H9 (cell line): ENCODE measurements around the gene BRMS1. TPM values are rescaled to one million over a fixed set of nuclear protein-coding genes. Genes with fewer than 3 reads are reported as not detected.
A peak's percentile ranks its signal among the peaks of the same experiment; 100 is the strongest.

ENCODE experiments used
- DNase-seq: peaks from one replicate; pipeline ENCODE4 v3.0.0-alpha.2; 2017
- H2AFZ ChIP-seq: one replicate; pipeline ENCODE4 v1.6.1; 2013; ENCODE audit warnings: mild to moderate bottlenecking, low read length, control low read depth, moderate library complexity
- H2AK5ac ChIP-seq: 2 replicates; pipeline ENCODE4 v1.6.1; 2013; ENCODE audit warnings: low read length, control low read depth, mixed read lengths; ENCODE audit not compliant: insufficient read length
- H2BK120ac ChIP-seq: one replicate; pipeline ENCODE4 v1.6.1; 2013; ENCODE audit warnings: low read depth, mild to moderate bottlenecking, low read length, control low read depth, inconsistent platforms; ENCODE audit not compliant: poor library complexity, severe bottlenecking
- H2BK12ac ChIP-seq: 2 replicates; pipeline ENCODE4 v1.6.1; 2013; ENCODE audit warnings: low read length, control low read depth, mixed read lengths, low read depth; ENCODE audit not compliant: insufficient read length
- H2BK15ac ChIP-seq: 2 replicates; pipeline ENCODE4 v1.6.1; 2013; ENCODE audit warnings: low read depth, low read length, control low read depth
- H2BK20ac ChIP-seq: one replicate; pipeline ENCODE4 v1.6.1; 2013; ENCODE audit warnings: low read depth, mild to moderate bottlenecking, low read length, control low read depth, inconsistent platforms; ENCODE audit not compliant: poor library complexity, severe bottlenecking
- H2BK5ac ChIP-seq: 2 replicates; pipeline ENCODE4 v1.6.1; 2013; ENCODE audit warnings: low read length, control low read depth, mixed read lengths; ENCODE audit not compliant: insufficient read length
- H3K14ac ChIP-seq: 2 replicates; pipeline ENCODE4 v1.6.1; 2013; ENCODE audit warnings: low read length, control low read depth; ENCODE audit not compliant: insufficient read depth
- H3K18ac ChIP-seq: 2 replicates; pipeline ENCODE4 v1.6.1; 2013; ENCODE audit warnings: low read depth, mild to moderate bottlenecking, mixed read lengths, low read length, control low read depth; ENCODE audit not compliant: insufficient read length
- H3K23ac ChIP-seq: 2 replicates; pipeline ENCODE4 v1.6.1; 2013; ENCODE audit warnings: low read length, control low read depth, mixed read lengths, low read depth; ENCODE audit not compliant: insufficient read length
- H3K23me2 ChIP-seq: 2 replicates; pipeline ENCODE4 v1.6.1; 2013; ENCODE audit warnings: low read depth, mild to moderate bottlenecking, mixed read lengths, low read length, control low read depth; ENCODE audit not compliant: insufficient read length, poor library complexity, severe bottlenecking
- H3K27ac ChIP-seq: 2 replicates; pipeline ENCODE4 v1.5.1; 2013; ENCODE audit warnings: low read length, control low read depth, mixed read lengths, low read depth; ENCODE audit not compliant: insufficient read length
- H3K27me3 ChIP-seq: 2 replicates; pipeline ENCODE4 v1.6.1; 2013; ENCODE audit warnings: low read length, control low read depth, inconsistent platforms; ENCODE audit not compliant: insufficient read depth
- H3K4ac ChIP-seq: 2 replicates; pipeline ENCODE4 v1.6.1; 2013; ENCODE audit warnings: low read depth, mild to moderate bottlenecking, control low read depth, inconsistent platforms, low read length, moderate library complexity
- H3K4me1 ChIP-seq: 2 replicates; pipeline ENCODE4 v1.6.1; 2013; ENCODE audit warnings: low read length, control low read depth, inconsistent platforms; ENCODE audit not compliant: insufficient read depth
- H3K4me2 ChIP-seq: 2 replicates; pipeline ENCODE4 v1.6.1; 2013; ENCODE audit warnings: low read length, control low read depth, mixed read lengths; ENCODE audit not compliant: insufficient read length, insufficient read depth
- H3K56ac ChIP-seq: 2 replicates; pipeline ENCODE4 v1.6.1; 2013; ENCODE audit warnings: low read depth, mild to moderate bottlenecking, mixed read lengths, low read length, control low read depth; ENCODE audit not compliant: insufficient read length
- H3K79me1 ChIP-seq: 2 replicates; pipeline ENCODE4 v1.6.1; 2013; ENCODE audit warnings: low read depth, mild to moderate bottlenecking, moderate library complexity, low read length, control low read depth, inconsistent platforms; ENCODE audit not compliant: insufficient read depth, poor library complexity, severe bottlenecking
- H3K79me2 ChIP-seq: 2 replicates; pipeline ENCODE4 v1.6.1; 2013; ENCODE audit warnings: low read length, control low read depth, inconsistent platforms; ENCODE audit not compliant: insufficient read depth
- H3K9ac ChIP-seq: 2 replicates; pipeline ENCODE4 v1.6.1; 2013; ENCODE audit warnings: low read length, control low read depth, mixed read lengths; ENCODE audit not compliant: insufficient read length; ENCODE audit errors: extremely low read depth
- H3K9me3 ChIP-seq: one replicate; pipeline ENCODE4 v1.6.1; 2013; ENCODE audit warnings: low read depth, low read length, inconsistent platforms; ENCODE audit not compliant: control insufficient read depth
- H3T11ph ChIP-seq: one replicate; pipeline ENCODE4 v1.6.1; 2013; ENCODE audit warnings: mild to moderate bottlenecking, low read length, control low read depth, inconsistent platforms
- H4K20me1 ChIP-seq: one replicate; pipeline ENCODE4 v1.6.1; 2013; ENCODE audit not compliant: control insufficient read depth, insufficient read length, insufficient read depth
- H4K5ac ChIP-seq: 2 replicates; pipeline ENCODE4 v1.6.1; 2013; ENCODE audit warnings: low read depth, mild to moderate bottlenecking, mixed read lengths, low read length, control low read depth; ENCODE audit not compliant: insufficient read length
- H4K8ac ChIP-seq: replicated peaks from 2 replicates; pipeline ENCODE4 v1.6.1; 2013; ENCODE audit warnings: low read length, control low read depth, mixed read lengths, low read depth; ENCODE audit not compliant: insufficient read length
- H4K91ac ChIP-seq: 2 replicates; pipeline ENCODE4 v1.6.1; 2013; ENCODE audit warnings: low read depth, mild to moderate bottlenecking, moderate library complexity, mixed read lengths, low read length, control low read depth; ENCODE audit not compliant: insufficient read length
- H3K27ac Mint-ChIP-seq, 3 experiments: 2 replicates in 2 of 3; 3 replicates in 1 of 3; pipeline ENCODE4 v1.8.0; 2020 to 2021; ENCODE audit warnings: mixed read lengths in 3 of 3, mild to moderate bottlenecking in 1 of 3, moderate library complexity in 1 of 3
- H3K27me3 Mint-ChIP-seq: 2 replicates; pipeline ENCODE4 v1.8.0; 2021; ENCODE audit warnings: low read depth, mild to moderate bottlenecking, moderate library complexity, mixed read lengths
- H3K36me3 Mint-ChIP-seq, 3 experiments: 2 replicates in 2 of 3; 3 replicates in 1 of 3; pipeline ENCODE4 v1.8.0; 2020 to 2021; ENCODE audit warnings: low read depth in 3 of 3, mixed read lengths in 3 of 3; ENCODE audit not compliant: insufficient read depth in 1 of 3
- H3K4me1 Mint-ChIP-seq, 2 experiments: 2 replicates each; pipeline ENCODE4 v1.8.0; 2020; ENCODE audit warnings: mixed read lengths in 2 of 2
- H3K4me3 Mint-ChIP-seq, 2 experiments: 2 replicates in 1 of 2; 3 replicates in 1 of 2; pipeline ENCODE4 v1.8.0; 2020 to 2021; ENCODE audit warnings: mild to moderate bottlenecking in 2 of 2, mixed read lengths in 2 of 2, moderate library complexity in 1 of 2
- H3K9me3 Mint-ChIP-seq, 2 experiments: 2 replicates in 1 of 2; 3 replicates in 1 of 2; pipeline ENCODE4 v1.8.0; 2020; ENCODE audit warnings: mild to moderate bottlenecking in 2 of 2, mixed read lengths in 2 of 2, moderate library complexity in 1 of 2
- CTCF ChIP-seq: fragments of 200-600 bp; sonication (generic); conservative IDR thresholded peaks from 3 replicates; pipeline ENCODE4 v1.8.0; 2021; ENCODE audit warnings: antibody characterized with exemption, mild to moderate bottlenecking
- WGBS: extraction: QIAGEN DNeasy Blood & Tissue Kit; methylation state at CpG from one replicate; pipeline ENCODE4 v1.1.7; 2013; ENCODE audit warnings: missing lambda C conversion rate, low lambda C conversion rate, mixed read lengths; ENCODE audit not compliant: insufficient read length; ENCODE audit errors: extremely low coverage; 5-methylcytosine and 5-hydroxymethylcytosine counted together
- total RNA-seq: library from RNA; stranded (reverse); gene quantifications from 2 replicates; pipeline ENCODE4 v1.2.1, GENCODE V29; 2021

Gene BRMS1
- total RNA-seq, 1 experiment from 2014 or later, result 50.1 TPM

GRCh38 chr11:66324664-66325063, 20.2 kb downstream of the BRMS1 start:
- no peak overlapping the region for H3K4me3 Mint-ChIP-seq
- H2BK5ac ChIP-seq, result no peak overlapping the region
- no peak overlapping the region for H4K8ac ChIP-seq
- no peak for DNase-seq
- no peak overlapping the region for H3T11ph ChIP-seq
- peak overlapping the region in 1 of 3 experiments; percentile 74; a peak in 1 of 7 replicates for H3K27ac Mint-ChIP-seq
- no peak overlapping the region for H2AFZ ChIP-seq
- no peak overlapping the region for H3K27ac ChIP-seq
- H3K23me2 ChIP-seq, result no peaks in the 10 kb centered on the region
- no peak overlapping the region for H2BK20ac ChIP-seq
- H2BK120ac ChIP-seq, result no peak overlapping the region
- H2BK15ac ChIP-seq, result no peak overlapping the region
- whole genome bisulfite sequencing, result no CpG with 5 or more reads among the region's 10 CpGs
- no peak overlapping the region for H3K4ac ChIP-seq
- H3K9ac ChIP-seq, result no peak overlapping the region
- no peaks in the 10 kb centered on the region for H3K9me3 ChIP-seq
- H3K14ac ChIP-seq, result no peak overlapping the region
- H2BK12ac ChIP-seq, result no peak overlapping the region
- no peak overlapping the region for H4K5ac ChIP-seq
- H2AK5ac ChIP-seq, result no peak overlapping the region
- H3K36me3 Mint-ChIP-seq, result peaks cover 3 to 7% (median 5%) of the 10 kb centered on the region in 3 experiments
- H3K18ac ChIP-seq, result no peak overlapping the region
- H3K79me1 ChIP-seq, result no peaks in the 10 kb centered on the region
- no peak for TF ChIP-seq CTCF
- H3K4me1 ChIP-seq, result 0 out of 2 replicates have a peak, but pooled peaks cover 3% of the 10 kb centered on the region
- peaks cover 9 to 22% of the 10 kb centered on the region in 2 experiments for H3K4me1 Mint-ChIP-seq
- H3K27me3 Mint-ChIP-seq, result peaks cover 20% of the 10 kb centered on the region
- H4K20me1 ChIP-seq, result no peaks in the 10 kb centered on the region
- H3K23ac ChIP-seq, result no peak overlapping the region
- H3K27me3 ChIP-seq, result no peaks in the 10 kb centered on the region
- H3K4me2 ChIP-seq, result no peak overlapping the region
- peaks cover 7% of the 10 kb centered on the region in 2 experiments for H3K9me3 Mint-ChIP-seq
- no peaks in the 10 kb centered on the region for H3K79me2 ChIP-seq
- no peak overlapping the region for H4K91ac ChIP-seq
- H3K56ac ChIP-seq, result no peak overlapping the region
